Fibroblast of upper back skin (primary cell): ENCODE results near the gene PARD3.

Experiments
- DNase-seq: peaks from one replicate; pipeline ENCODE4 v3.0.0-alpha.2; 2013

Gene PARD3

GRCh38 chr10:34824870-34825269 is 9.8 kb upstream of the PARD3 start:
- DNase-seq = no peak

DNA sequence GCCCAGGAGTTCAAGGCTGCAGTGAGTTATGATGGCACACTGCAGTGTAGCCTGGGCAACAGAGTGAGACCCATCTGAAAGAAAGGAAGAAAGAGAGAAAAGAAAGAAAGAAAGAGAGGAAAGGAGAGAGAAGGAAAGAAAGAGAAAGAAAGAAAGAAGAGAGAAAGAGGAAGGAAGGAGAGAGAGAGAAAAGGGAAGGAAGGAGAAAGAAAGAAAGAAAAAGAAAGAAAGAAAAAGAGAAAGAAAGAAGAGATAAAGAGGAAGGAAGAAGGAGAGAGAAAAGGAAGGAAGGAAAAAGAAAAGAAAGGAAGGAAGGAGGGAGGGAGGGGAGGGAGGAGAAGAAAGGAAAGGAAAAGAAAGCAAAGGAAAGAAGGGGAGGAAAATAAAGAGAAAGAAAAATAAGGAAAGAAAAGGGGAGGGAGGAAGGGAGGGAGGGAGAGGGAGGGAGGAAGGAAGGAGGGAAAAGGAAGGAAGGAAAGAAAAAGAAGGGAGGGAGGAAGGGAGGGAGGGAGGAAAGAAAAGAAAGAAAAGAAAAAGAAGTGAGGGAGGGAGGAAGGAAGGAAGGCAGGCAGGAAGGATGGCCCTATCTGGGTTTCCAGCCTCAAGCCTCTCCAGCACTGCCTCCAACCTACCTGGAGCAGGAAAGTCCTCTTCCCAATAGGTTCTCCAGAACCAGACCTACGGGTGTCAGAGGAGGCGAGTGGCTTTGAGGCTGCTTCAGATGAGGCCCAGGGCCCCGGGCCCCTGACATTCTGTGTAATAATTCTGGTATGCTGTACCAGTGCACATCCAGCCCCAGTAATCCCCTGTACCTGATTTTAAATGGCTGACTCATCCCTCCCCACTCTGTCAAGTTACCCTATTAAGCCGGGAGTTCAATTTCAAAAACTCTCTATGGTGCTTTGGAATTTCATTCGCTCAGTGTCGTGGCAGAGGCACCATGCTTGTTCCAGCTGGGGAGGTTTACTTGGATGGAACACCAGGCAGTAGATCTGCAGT is 6.8 kb upstream of the PARD3 start:
- peak; percentile 68 for DNase-seq

DNA sequence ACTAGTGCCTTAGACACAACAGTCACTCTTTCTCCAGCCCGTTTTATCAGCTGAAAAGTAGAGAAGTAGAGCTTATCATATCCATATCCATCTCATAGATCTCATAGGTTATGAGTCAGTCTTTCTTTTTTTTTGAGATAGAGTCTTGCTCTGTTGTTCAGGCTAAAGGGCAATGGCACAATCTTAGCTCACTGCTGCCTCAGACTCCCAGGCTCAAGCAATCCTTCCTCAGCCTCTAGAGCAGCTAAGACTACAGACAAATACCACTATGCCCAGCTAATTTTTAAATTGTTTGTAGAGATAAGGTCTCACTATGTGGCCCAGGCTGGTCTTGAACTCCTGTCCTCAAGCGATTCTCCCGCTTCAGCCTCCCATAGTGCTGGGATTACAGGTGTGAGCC is 2.5 kb upstream of the PARD3 start:
- no peak for DNase-seq

- no peak for DNase-seq
Observed at GRCh38 chr10:34817054-34817453, 2.0 kb upstream of the PARD3 start.

- DNase-seq = peak; percentile 18
Observed at GRCh38 chr10:34816501-34817002, 1.5 kb upstream of the PARD3 start.

GRCh38 chr10:34816085-34816496 is 995 bp upstream of the PARD3 start:
- no peak for DNase-seq

- DNase-seq = no peak
Observed at GRCh38 chr10:34814913-34815184, 247 bp downstream of the PARD3 start.

DNA sequence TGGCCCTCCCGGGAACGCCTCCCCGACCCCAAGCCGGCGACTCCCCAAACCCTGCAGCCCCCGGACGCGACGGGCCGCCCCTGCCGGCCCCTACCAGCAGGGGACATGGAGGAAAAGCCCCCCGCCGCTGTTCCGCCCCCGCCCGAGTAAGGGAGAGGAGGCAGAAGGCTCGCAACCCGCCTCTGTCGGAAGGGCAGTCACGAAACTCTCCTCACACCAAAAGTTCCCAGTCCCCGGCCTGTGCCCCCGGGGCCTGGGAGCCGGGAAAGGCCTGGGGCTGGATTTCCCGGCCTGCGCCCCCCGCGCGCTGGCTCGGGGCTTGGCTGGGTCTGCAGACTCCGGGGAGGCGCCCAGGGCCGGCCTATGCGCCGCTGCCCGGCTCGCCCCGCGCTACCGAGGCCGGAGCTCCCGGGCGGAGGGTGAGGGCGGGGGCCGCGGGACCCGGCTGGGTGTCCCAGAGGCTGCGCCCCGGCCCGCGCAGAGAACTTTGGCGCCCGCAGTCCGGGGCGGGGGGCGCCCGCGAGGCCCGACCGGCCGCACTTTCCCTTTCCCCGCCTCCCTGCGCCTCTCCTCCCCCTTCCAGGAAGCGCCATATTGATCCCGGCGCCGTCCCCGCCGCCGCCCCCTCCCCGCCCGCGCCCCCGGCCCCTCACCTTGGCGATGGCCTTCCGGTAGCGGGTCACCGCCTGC is 728 bp downstream of the PARD3 start:
- peak; percentile 48 for DNase-seq

GRCh38 chr10:34813626-34814222 is 1.4 kb downstream of the PARD3 start:
- peak; percentile 49 for DNase-seq

- no peak for DNase-seq
Observed at GRCh38 chr10:34812771-34813170, 2.3 kb downstream of the PARD3 start.

DNA sequence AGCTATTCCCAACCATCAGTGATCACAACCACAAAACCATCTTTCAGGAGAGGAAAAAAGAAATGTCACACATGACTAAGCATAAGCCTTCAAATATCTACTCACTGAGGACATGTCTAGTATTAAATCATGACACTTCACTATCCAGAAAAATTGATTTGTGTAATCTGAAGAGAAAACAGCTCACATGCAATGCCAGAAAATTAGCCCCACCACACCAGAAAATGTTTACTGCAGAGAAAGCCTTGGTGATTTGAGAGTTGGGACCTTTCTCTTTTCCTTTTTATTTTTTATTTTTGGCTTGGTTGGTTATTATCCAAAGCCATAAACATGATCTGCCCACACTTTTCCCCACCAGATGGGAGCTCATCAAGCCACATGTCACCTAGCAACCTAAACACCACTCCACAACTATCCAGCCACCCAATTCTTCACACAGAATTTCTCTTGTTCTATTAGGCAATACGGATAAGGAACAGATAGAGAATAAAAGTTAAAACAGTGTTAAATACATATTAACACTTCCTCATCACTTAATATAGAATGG is 3.1 kb downstream of the PARD3 start:
- DNase-seq = peak; percentile 21

DNA sequence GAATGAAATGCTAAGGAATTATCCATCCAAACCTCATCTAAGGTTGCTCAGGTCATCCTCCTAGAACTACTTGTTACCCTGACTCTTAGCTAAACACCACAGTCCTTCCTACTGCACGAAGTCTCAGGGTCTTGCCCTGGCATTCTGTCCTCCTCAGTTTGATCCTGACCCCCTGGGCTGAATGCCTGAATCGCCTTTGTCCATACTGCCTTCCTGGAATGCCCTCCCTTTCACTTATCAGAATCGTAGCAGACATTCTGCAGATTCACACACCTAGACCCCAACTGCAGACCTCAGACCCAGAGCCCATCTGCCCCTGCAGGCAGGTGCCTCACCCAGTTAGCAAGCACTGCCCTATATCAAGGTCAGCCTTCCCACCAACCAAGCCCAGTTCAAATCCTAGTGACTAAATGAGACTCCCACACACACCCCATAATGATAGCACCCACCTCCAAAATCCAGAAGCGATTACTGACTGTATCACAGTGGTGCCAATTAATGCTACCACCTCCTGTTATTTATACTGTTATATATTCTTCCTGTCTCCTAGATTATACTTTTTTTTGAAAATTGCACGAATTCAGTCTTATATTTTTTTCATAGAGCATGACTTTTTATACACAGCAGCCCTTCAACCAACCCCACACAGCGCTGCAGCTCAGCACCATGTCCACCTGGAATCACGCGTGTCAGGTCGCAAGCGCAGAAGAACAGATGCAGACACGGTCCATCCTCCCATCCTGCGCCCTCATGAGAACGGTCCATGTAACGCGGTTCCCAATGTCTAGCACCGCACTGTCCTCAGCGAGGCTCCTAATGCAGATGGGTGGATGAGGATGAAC is 3.7 kb downstream of the PARD3 start:
- DNase-seq = no peak

- peak; percentile 26 for DNase-seq
Observed at GRCh38 chr10:34809796-34810195, 5.3 kb downstream of the PARD3 start.

GRCh38 chr10:34808801-34809745 is 6.0 kb downstream of the PARD3 start:
- peak; percentile 61 for DNase-seq

DNA sequence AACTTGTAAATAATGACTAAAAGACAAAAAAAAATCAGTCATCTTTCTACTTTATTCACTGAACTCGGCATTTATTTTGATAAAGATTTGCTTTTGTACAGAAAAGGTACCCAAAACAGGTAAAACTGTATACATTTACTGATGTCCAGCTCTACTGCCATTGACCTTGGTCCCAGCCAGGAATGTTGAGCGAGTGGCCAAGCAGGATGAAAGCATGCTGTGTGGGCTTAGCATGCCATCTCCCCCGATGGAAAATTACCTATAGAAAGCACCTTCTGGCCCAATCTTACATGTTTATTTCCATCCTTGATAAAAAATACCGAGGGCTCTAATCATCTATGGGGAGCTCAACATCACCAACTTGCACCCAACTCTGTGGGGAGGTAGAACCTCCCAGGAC is 6.8 kb downstream of the PARD3 start:
- DNase-seq = no peak

- peak; percentile 79 for DNase-seq
Observed at GRCh38 chr10:34804306-34804705, 10.8 kb downstream of the PARD3 start.

DNA sequence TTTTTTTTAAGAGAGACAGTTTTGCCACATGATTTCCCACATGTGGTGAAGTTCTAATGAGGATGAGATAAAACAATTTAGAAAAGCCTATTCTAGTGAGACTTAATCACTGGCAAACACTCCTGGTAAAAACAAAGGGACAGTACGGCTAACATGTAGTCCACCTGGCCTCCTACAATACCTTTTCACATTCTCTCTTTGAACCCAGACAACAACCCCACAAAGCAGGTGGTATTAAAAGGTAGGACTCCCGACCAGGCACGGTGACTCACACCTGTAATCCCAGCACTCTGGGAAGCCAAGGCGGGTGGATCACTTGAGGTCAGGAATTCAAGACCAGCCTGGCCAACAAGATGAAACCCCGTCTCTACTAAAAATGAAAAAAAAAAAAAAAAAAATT is 12.4 kb downstream of the PARD3 start:
- no peak for DNase-seq

- DNase-seq = no peak
Observed at GRCh38 chr10:34801097-34801733, 13.9 kb downstream of the PARD3 start.

DNA sequence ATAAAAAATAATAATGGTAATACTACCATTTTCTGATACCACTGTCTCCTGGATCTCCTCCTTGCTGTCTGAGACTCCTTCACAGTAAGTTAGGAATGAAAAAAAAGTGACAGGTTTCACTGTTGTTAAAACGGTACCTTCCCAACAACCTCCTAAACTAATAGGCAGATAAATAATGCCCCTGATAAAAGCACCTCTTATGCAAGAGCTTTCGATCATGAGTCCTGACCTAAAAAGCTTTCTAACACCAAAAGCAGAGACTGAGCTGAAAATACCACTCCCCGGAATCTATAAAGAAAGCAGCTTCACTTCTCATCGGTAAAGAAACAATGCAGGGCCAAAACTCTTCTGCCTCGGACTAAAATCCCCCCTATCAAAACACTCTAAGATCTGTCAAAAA is 14.5 kb downstream of the PARD3 start:
- no peak for DNase-seq

DNA sequence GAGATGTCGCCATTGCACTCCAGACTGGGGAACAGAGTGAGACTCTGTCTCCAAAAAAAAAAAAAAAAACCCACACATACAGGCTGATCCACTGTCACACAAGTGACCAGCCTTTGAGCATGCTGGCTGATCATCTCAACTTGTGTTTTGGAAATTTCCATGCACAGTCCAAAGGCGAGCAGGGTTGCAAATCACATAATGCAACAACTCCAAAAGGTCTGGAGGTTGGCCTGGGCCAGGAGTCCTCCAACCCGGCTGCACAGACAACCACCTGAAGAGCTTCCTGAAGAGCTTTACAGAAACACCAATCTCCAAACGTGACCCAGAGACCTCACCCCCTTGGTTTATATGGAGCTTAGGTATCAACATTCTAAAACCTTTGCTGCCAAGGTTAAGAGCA is 16.4 kb downstream of the PARD3 start:
- no peak for DNase-seq

GRCh38 chr10:34797155-34797554 is 17.9 kb downstream of the PARD3 start:
- no peak for DNase-seq
